Stimulated activated CD8-positive, alpha-beta memory T cell treated with anti-CD3 and anti-CD28 coated beads, Interleukin-2, amount 100 ng/mL, for 48 hours (primary cell): ENCODE data around the gene GNAL.
A peak's percentile ranks its signal among the peaks of the same experiment; 100 is the strongest.

ENCODE experiments used
- DNase-seq, 2 donors: peaks; one replicate each; pipeline ENCODE4 v3.0.0-alpha.2; 2020; ENCODE audit warnings: low read depth in 2 of 2

The GNAL gene

DNA sequence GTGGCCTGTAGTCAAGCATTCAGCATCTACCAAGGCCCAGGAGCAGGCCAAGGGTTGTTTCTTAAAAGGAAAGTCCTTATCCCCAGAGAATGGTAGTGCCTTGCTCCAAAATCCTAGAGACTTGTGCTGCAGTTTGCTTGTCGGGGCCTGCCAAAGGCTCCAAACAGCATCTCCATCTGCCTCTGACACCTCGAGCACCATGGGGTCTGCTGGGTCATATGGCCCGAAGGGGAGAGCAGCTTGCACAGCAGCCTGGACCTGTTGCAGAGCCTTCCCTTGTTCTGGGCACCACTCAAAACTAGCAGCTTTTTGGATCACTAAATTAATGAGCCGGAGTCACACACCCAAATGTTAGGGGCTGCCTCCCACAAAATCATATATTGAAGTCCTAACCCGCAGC, 35.7 kb downstream of the GNAL start:
- DNase-seq = no peak

DNA sequence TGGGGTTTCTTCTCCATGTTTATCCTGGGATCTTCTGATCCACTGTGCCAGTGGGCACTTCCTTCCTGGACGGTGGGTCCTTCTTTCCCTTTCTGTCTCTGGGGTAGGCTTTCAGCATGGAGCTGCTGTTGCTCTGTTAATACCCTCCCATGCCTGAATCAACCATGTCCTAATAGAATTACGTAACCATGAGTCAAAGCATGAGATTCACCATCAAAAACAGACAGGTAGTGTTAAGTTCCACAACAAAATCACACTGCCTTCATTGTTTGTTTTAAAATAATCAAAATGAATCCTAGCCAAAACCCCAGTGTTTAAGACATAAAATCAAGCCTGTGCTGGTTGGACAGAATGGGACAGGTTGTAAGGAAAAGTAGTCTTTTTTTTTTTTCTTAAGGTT, 37.5 kb downstream of the GNAL start:
- DNase-seq = no peak

DNA sequence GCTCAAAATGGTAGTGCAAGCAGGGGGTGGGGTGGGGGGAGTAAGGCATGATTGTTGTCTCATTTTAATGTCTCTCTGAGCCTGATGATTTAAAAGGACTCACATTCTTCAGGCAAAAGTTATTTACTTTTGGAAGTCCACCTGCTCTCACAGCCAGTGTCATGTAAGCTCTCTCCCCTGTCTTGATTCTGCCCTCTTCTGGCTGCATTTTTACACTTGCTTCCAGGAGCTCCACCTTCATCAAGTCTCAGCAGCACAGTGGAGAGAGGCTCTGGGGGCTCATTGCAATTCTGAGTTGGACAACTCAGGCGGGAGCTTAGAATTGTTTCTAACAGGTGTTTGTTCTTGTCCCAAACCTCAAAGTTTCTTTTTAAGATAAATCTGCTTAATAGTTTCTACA, 39.2 kb downstream of the GNAL start:
- DNase-seq = no peak

DNA sequence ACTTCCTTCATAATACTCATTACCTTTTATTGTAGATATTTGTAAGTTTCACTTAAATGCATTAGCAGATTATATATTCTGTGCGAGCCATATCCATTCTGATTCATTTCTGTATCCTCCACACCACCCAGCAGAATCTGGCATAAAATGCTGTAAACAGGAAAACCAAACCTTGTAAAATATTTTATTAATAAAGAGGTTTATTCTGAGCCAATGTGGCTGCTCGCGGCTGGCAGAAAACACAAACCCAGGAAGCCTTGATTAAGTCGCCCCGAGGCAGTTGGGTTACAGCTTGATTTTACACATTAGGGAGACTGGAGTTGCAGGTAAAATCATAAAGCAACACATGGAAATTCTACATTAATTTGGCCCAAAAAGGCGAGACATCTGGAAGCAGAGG, 40.5 kb downstream of the GNAL start:
- no peak for DNase-seq

DNA sequence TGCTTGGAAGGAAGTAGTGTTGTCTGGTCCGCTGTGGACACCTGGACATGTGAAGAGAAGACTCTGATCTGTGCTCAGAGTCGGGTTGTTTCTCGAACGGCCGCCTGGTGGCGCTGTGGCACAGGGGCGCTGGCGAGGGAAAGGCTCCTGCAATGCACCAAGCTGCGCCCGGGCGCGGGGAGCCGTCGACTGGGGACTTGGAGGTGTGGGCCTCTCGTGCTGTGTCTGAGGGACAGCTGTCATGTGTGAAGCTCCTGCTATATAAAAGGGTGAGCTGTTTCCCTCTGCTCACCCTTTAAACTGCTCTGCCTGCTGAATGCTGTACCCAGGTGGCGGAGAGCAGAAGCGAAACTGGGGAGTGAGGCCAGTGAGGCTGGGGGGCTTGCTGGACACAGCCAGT, 44.0 kb downstream of the GNAL start:
- DNase-seq = peak; percentile 60 to 67

DNA sequence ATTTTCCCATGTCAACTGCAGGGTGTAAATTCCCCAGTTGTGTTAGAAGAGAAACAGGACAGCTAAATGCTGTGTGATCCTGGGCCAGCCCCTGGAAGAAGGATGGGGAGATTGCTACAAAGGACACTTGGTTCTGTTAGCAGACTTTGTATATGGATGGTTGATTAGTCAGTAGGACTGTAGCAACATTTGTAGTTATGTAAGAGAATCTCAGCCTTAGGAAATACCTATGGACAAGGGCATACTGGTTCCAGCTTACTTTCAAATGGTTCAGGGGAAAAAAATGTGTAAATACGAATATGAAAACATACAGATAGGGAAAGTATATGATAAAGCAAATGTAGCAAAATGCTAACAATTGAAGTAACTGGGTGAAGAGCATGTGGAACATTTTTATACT, 47.6 kb downstream of the GNAL start:
- no peak for DNase-seq

DNA sequence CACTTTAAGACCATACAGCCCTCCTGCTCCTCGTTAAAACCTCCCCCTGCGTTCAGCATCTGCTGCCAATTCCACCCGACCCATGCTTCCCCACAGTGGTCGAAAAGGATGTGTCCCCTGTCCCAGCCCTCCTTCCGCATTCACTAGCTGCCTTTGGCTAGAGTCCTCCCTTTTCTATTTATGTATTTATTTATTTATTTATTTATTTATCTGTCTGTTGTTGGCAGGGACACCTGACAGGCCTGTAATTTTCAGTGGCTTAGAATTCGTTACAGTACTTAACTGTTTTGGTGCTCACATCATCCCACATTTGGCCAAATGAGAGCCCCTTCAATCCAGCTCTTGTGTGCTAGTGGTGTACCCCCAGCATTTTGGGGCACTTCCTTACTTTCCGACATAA, 50.8 kb downstream of the GNAL start:
- no peak for DNase-seq

DNA sequence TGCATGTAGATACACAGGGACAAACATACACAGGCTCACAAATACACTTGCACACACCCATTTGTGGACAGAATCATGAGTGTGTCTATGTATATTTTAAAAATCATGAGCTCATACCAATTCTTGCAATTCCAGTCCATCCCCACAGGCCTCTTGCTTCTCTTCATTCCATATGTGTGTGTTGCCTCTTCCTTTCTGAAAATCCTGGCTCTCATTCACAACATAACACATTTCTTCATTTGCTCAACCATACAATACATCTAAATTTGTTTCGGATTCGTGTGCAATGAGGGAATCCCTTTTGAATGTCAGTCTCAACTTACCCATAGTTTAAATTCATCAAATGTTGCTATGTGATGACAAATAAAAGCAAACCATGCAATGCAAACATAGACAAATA, 51.4 kb downstream of the GNAL start:
- no peak for DNase-seq

DNA sequence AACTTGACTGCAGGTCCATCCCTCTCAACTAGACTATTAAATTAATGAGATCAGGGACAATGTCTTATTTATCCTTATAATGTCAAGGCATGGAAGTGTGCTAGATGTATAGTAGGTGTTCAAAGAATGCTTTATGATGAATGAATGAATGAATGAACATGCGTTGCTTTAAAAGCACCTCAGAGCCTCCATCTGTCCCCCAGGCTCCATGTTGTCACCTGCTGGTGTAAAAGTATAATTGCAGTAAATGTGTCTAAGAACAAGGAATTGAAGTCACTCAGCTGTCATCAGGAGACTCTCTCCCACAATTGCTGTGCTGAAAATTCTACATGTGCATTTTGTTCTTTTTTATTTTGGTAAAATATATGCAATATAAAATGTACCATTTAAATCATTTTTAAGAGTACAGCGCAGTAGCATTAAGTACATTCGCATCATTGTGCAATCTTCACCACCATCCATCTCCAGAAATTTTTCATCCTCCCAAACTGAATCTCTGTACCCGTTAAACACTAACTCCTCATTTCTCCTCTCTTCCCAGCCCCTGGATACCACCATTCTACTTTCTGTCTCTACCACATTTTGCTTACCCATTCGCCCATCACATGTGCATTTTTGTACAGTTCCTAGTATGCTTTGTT, 52.6 kb downstream of the GNAL start:
- no peak for DNase-seq

DNA sequence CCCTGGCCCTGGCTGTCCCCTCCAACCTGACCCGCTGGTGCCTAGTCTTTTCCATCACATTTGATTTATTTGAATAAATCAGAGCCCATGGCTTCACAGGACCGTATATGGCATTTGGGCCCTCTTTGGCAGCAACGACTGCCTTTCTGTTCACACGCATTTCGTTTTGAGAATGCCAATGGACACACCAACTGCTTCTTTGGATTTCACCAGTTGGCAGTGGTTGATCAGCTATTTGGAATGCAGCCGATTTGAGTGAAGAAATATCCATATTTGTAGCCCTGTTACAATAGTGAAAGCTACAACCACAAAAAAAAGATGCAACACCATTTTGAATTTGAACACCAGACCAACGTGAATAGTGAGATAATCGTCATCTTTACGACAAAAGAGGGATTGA, 56.5 kb downstream of the GNAL start:
- DNase-seq = no peak

DNA sequence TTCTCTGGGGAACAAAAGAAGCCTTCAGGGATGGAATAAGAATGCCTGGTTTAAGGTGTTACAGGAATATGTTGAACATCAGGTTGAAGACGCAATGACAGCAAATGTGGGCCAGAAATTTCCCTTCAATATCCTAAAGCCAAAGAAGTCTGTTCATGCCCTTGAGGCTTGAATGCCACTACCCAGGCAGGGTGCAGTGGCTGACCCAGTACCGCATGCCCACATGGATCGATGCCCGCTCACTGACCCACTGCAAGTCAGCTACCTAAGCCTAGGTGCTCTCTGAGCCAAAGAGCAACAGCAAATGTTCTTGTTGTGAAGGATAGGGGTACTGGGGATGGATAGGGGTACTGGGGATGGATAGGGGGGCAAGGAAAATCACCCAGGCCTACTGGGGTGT, 58.2 kb downstream of the GNAL start:
- no peak for DNase-seq

DNA sequence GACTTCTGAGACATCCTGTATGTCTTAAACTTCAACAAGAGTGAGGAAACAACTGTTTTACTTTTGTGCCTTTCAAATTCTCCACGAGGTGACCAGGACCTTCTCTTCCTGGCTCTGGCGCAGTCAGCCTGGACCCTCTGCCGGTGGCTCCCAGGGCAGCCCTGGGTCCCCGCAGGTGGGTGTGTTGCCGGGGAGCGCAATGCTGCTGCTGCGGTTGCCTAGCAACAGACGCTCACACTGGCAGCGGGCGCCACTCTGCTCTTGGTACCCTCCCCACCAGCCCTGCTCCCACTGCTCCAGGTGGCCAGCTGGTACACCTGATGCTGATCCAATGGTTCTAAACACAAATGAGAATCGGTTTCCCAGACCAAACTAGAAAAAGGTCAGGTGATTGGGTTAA, 58.7 kb downstream of the GNAL start:
- DNase-seq = no peak

DNA sequence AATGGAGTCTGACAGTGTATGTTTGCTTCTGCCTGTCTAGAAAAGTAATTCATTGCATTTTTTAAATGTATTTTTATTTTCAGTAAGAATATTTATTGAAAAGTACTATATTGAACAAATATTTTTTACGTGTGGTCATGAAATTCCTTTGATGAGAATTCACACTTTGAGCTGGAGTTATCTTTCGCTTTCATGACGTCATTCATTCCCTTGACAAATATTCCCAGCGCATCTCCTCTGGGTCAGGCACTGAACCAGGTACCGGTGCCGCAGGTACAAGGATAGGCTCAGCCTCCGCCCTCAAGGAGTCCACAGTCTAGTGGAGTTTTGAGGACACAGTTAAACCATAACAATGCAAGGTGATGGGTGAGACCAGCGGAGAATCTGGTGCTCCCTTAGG, 60.2 kb downstream of the GNAL start:
- DNase-seq = no peak

DNA sequence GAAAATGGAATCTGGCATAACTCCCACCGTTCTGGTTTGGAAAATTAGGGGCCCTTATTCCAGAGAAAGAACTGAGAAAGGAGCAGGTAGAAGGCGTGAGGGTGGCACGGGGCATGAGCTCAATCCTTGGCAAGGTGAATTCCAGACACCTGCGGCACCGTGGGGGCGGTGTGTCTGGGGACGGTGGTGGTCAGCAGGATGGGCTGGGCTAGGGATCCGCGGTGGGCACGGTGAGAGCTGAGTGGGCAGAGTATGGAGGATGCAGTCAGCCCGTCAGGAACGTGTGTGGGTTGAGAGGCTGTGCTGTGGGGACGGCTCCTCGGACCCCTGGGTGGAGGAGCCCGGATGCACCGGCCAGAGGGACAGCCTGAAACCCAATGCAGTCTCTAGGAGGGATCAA, 61.1 kb downstream of the GNAL start:
- DNase-seq = no peak

DNA sequence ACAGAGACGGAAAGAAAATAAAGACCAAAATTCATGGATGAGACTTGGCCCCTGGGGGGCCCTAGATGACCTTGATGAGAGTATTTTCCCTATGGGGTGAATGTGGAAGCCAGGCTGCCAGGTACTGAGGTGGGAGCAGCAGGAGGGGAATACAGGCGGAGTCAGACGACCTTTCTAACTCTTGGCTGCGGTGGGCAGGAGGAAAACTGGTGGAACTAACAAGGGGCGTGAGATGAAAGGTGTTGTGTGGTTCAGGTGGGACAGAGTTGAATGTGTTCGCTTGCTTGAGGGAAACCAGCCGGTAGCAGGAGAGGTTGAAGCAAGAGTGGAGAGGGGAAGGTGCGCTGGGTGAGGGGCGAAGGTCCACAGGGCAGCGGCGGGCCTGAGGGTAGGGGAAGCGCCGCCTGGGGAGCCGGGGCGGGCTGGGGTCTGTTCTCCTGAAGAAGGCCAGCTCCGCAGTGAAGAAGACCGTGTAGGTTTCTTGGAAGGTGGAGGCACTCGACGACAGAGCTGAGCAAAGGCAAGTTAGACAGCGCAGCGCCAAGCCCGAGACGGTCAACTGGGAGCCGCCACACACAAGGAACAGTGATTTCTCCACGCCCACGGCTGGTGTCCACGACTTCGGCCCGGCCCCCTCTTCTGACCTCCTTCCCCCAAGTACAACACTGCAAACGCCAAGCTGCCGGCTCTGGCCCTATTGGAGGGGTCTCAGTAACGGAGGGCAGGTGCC, 61.7 kb downstream of the GNAL start:
- no peak for DNase-seq

DNA sequence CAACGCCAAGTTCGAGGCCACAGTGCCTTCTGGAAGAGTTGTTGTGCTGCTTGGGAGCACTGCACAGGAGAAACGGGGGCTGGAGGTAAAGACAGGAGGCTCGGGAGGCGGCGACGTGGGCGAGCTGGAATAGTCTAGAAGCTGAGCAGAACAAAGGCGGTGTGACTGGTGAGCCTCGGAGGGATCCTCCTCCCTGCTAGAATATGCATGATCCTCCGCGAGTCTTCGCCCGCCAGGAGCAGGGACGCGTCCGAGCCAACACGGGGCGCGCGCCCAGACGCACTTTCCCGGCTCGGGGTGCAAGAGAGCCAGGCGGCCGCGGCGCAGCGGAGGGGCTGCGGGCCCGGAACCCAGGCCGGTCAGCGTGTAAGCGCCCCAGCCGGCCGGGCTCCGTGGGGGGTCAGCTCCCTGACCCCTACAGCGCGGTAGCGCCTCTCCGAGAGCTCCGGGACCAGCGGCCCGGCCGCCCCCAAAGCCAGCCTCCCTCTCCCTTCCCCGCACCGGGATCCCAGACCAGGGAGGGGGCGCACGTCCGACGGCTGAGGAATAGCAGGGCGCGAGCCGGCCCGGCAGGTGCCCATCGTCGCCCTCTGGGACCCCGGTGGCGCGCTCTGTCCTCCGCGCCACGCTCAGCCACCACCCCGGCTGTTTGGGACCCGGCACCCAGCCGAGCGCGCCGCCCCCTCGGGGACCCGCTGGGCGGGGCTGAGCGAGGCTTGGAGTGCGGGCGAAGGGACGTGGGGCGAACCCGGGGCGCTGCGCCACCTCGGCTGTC, 62.5 kb downstream of the GNAL start:
- DNase-seq = no peak

DNA sequence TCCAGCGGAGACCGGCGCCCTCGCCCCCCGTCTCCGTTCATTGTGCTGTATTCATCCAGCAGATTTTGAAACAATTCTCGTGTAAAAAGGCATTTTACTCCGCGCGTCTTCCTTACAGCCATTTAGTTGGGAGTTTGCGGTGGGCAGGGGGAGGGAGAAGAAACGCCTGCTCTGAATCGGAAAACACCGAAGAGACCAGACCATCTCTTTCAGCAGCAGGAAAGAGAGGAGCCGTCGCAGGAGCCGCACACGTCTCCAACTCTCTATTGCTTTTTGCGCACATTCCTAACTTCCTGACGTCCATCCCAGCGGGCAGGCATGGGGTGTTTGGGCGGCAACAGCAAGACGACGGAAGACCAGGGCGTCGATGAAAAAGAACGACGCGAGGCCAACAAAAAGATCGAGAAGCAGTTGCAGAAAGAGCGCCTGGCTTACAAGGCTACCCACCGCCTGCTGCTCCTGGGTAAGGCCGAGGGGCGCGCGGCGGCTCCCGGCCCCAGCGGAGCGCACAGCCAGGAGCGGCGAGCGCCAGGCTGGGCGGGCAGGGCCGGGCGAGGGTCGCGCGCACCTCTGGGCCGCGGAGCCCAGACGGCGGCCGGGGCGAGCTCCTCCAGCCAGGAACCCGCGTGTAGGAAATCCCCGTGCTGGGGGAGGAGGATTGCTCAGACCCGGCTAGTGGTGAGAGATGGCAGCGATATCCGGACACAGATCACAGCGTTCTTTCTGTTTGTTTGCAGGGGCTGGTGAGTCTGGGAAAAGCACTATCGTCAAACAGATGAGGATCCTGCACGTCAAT, 63.2 kb downstream of the GNAL start:
- DNase-seq = peak in 1 of 2 donors; percentile 3

DNA sequence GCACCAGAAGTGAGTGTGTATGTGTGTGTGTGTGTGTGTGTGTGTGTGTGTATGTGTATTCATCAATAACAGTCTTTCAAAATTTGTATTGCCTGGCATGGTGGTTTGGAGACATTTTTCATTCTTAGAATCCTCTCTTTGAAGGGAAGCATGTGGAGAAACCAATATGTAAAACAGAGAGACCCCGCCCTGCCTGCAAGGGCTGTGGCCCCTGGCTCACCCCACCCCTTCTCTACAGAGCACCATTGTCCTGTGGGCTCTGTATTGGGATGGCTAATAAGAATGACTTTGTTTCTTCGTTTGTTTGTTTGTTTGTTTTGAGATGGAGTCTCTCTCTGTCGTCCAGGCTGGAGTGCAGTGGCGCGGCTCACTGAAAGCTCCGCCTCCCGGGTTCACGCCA, 65.9 kb downstream of the GNAL start:
- DNase-seq = no peak

DNA sequence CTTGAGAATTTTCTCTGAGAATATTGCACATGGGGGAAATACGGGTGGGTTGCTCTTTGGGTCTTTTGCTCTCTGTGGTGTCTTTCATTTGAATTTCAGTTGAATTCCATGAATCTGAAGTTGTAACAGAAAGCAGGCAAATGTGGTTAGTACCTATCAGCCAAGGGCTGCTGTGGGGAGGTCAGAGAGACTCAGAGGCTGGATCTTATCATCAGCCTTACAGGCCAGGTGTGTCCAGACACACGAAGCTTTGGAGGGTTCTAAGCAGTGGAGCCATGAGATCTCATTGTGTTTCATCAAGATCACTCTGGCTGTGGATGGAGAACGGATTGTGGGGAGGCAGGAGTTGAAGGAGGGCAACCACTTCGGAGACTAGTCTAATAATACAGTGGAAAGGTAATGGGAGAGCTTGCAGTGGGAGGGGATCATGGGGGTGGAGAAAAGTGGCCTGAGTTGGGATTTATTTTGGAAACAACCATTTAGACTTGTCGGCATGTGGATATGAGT, 68.1 kb downstream of the GNAL start:
- no peak for DNase-seq

DNA sequence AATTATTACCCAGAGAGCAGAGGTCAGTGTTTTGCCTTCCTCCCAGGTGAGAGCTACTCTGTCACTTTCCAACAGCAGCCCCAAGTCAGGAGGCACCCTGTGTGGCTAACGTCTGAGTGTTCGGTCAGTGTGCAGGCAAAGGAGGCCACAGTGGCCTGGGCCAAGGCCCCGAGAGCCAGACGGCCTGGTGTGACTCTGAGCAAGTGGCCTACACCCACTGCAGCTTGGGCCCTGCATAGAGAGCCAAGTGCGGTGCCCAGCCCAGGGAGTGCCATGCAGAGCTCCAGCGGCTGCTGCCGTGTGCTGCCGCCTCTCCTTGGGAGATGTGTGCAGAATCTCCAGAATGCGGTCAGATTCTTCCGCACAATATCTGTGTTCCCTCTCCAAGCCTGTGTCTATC, 70.4 kb downstream of the GNAL start:
- no peak for DNase-seq

DNA sequence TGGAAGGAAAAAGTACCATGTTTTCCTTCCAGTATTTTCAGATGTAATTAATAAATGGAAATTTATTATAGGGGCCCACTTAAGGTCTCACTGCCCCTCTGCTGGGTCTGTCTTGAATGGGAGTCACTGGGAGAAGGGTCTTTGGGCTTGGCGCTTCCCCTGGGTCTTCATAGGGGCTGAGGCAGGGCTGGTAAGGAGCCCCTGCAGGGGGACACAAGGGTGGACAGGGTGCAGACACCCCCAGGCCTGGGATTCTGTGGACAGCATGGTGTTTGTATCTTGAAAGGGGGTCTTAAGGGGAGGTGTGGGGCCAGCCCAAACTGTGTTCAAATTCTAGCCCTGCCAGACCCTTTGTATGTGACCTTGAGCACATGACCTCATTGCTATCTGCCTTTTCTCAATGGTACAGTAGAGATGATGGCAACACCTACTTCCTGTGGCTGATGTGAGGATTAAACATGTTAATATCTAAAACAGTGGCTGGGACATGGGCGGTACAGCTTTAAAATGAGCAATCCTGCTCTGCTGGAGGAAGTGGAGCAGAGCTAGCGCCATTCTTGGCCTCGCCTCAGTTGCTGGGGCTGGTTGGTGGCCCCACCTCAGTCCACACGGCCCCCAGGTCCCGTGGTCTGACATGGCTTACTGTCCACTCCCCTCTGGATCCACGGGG, 71.6 kb downstream of the GNAL start:
- DNase-seq = no peak

DNA sequence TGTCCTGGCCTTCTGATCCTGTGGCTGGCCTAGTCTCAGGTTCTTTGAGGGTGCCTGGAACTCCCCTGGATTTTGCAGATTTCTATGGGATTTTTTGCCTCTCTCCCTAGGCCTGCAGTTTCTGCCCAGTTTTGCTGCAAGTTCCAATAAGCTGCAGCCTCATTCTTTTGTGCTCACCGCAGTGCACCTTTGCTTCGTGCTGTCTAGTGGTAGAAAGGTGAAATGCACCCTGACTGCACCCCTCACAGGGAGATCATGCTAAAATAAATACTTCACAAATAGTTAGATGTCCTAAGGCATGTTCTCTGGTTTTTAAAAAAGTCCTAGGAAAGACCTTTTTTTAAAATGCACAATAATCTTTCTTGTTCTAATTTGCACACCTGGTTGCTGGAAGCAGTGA, 72.5 kb downstream of the GNAL start:
- no peak for DNase-seq
